HCT116 (cell line): ENCODE data around the gene PRR27. TPM values are rescaled to one million over a fixed set of nuclear protein-coding genes. Genes with fewer than 3 reads are reported as not detected.

ENCODE experiments used
- ATAC-seq: fragments of 200-7000 bp; cut with Tn5 transposase; 2 replicates; pipeline ENCODE4 v1.9.1; 2020; ENCODE audit warnings: mild to moderate bottlenecking, moderate library complexity
- BruUV-seq: library from RNA; stranded (reverse); fragments of 400-500 nt; replicated peaks from 2 replicates; lab custom pipeline; 2021; lab: Mats Ljungman, UMichigan
- CTCF ChIA-PET: fragments of 300-600 bp; sonication (Branson Sonifier 250); formaldehyde crosslinking; loops from one replicate; lab custom pipeline; 2021; ENCODE audit warnings: antibody characterized with exemption; lab: Charles Lee
- POLR2A ChIA-PET: fragments of 300-600, 350-600 bp; sonication (Branson Sonifier 250); formaldehyde crosslinking; loops from one replicate; lab custom pipeline; 2021; ENCODE audit warnings: antibody characterized with exemption; lab: Charles Lee
- RAD21 ChIA-PET, 2 experiments: fragments of 300-600 bp; sonication (Branson Sonifier 250); formaldehyde crosslinking; loops; one replicate each; lab custom pipeline; 2023; ENCODE audit warnings: low total read pairs in 2 of 2; ENCODE audit not compliant: uncharacterized antibody in 2 of 2, unreplicated experiment in 2 of 2, low non-redundant PET in 1 of 2; lab: Charles Lee
- DNase-seq: peaks from one replicate; pipeline ENCODE4 v3.0.0-alpha.2; 2010; ENCODE audit warnings: low read depth, low spot score
- H2AFZ ChIP-seq: fragments of 200-600 bp; shearing (Covaris generic), sonication (generic); 2 replicates; pipeline ENCODE4 v1.6.1; 2017; ENCODE audit warnings: low read depth, mixed run types, mixed read lengths, antibody characterized with exemption, low read length; ENCODE audit not compliant: poor library complexity, severe bottlenecking
- H3K27ac ChIP-seq: 2 replicates; pipeline ENCODE4 v1.5.1; 2012; ENCODE audit warnings: low read depth, low read length
- H3K27me3 ChIP-seq: fragments of 200-600 bp; sonication (generic); 2 replicates; pipeline ENCODE4 v1.6.1; 2016; ENCODE audit warnings: mixed run types, low read length, mixed read lengths; ENCODE audit not compliant: insufficient read depth
- H3K36me3 ChIP-seq, 2 experiments: fragments of 200-500 bp in 1 of 2; fragments of 200-600 bp in 1 of 2; sonication (Bioruptor generic) in 1 of 2; sonication (generic) in 1 of 2; 2 replicates each; pipeline versions ENCODE4 v1.5.1 to v1.6.1; 2014 to 2016; ENCODE audit warnings: low read length in 2 of 2, inconsistent platforms in 1 of 2, mixed read lengths in 1 of 2, mixed run types in 1 of 2; ENCODE audit not compliant: insufficient read depth in 2 of 2, control insufficient read depth in 1 of 2
- H3K4me1 ChIP-seq, 2 experiments: fragments of 200-600 bp in 1 of 2; sonication (generic) in 1 of 2; 2 replicates each; pipeline versions ENCODE4 v1.5.1 to v1.6.1; 2012 to 2017; ENCODE audit warnings: low read length in 2 of 2, inconsistent platforms in 1 of 2, mild to moderate bottlenecking in 1 of 2, mixed read lengths in 1 of 2, mixed run types in 1 of 2, moderate library complexity in 1 of 2; ENCODE audit not compliant: insufficient read depth in 2 of 2, control insufficient read depth in 1 of 2
- H3K4me2 ChIP-seq: fragments of 200-600 bp; sonication (generic); 2 replicates; pipeline ENCODE4 v1.6.1; 2017; ENCODE audit warnings: mixed run types, low read length, mixed read lengths
- H3K4me3 ChIP-seq, 2 experiments: fragments of 200-600 bp in 1 of 2; sonication (generic) in 1 of 2; replicated peaks in 1 of 2; 2 replicates each; pipeline ENCODE4 v1.5.1; 2011 to 2016; ENCODE audit warnings: low read length in 2 of 2, control low read depth in 1 of 2, low read depth in 1 of 2, mild to moderate bottlenecking in 1 of 2, mixed read lengths in 1 of 2, mixed run types in 1 of 2
- H3K79me2 ChIP-seq: fragments of 200-600 bp; sonication (generic); 2 replicates; pipeline ENCODE4 v1.6.1; 2017; ENCODE audit warnings: mild to moderate bottlenecking, mixed run types, low read length, moderate library complexity, mixed read lengths; ENCODE audit not compliant: insufficient read depth
- H3K9ac ChIP-seq: fragments of 200-600 bp; sonication (generic); 2 replicates; pipeline ENCODE4 v1.6.1; 2016; ENCODE audit warnings: low read length, mixed read lengths
- H3K9me2 ChIP-seq: fragments of 200-600 bp; sonication (generic), shearing (Covaris generic); 2 replicates; pipeline ENCODE4 v1.6.1; 2017; ENCODE audit warnings: mixed run types, mild to moderate bottlenecking, moderate library complexity; ENCODE audit not compliant: insufficient read depth
- H3K9me3 ChIP-seq, 2 experiments: fragments of 200-500 bp in 1 of 2; fragments of 200-600 bp in 1 of 2; sonication (Bioruptor generic) in 1 of 2; sonication (generic) in 1 of 2; 2 replicates each; pipeline ENCODE4 v1.6.1; 2014 to 2017; ENCODE audit warnings: low read length in 2 of 2, mixed read lengths in 2 of 2, inconsistent platforms in 1 of 2, low read depth in 1 of 2, mild to moderate bottlenecking in 1 of 2, mixed run types in 1 of 2, moderate library complexity in 1 of 2; ENCODE audit not compliant: control insufficient read depth in 1 of 2, insufficient read depth in 1 of 2
- H4K20me1 ChIP-seq: fragments of 200-600 bp; sonication (generic), shearing (Covaris generic); 2 replicates; pipeline ENCODE4 v1.6.1; 2017; ENCODE audit warnings: mixed run types, mild to moderate bottlenecking, moderate library complexity; ENCODE audit not compliant: insufficient read depth
- CBX3 ChIP-seq: IDR thresholded peaks from 2 replicates; pipeline ENCODE4 v1.6.1; 2012; ENCODE audit warnings: low read depth
- CEBPB ChIP-seq: IDR thresholded peaks from 2 replicates; pipeline ENCODE4 v1.6.1; 2012; ENCODE audit warnings: low read depth
- EGR1 ChIP-seq: IDR thresholded peaks from 2 replicates; pipeline ENCODE4 v1.6.1; 2012; ENCODE audit warnings: low read depth
- ELF1 ChIP-seq: IDR thresholded peaks from 2 replicates; pipeline ENCODE4 v1.6.1; 2012; ENCODE audit warnings: low read depth, borderline replicate concordance
- EZH2phosphoT487 ChIP-seq: fragments of 200-600 bp; IDR thresholded peaks from 2 replicates; pipeline ENCODE4 v1.6.1; 2018; ENCODE audit warnings: antibody characterized with exemption, borderline replicate concordance
- JUND ChIP-seq: IDR thresholded peaks from 2 replicates; pipeline ENCODE4 v1.6.1; 2012
- POLR2AphosphoS5 ChIP-seq: IDR thresholded peaks from 2 replicates; pipeline ENCODE4 v1.6.1; 2011; ENCODE audit warnings: mild to moderate bottlenecking, low read depth, low read length, moderate library complexity
- RAD21 ChIP-seq: IDR thresholded peaks from 2 replicates; pipeline ENCODE4 v1.6.1; 2012; ENCODE audit warnings: low read depth, mild to moderate bottlenecking
- SP1 ChIP-seq: IDR thresholded peaks from 2 replicates; pipeline ENCODE4 v1.6.1; 2012; ENCODE audit warnings: low read depth
- TCF7L2 ChIP-seq: IDR thresholded peaks from 2 replicates; pipeline ENCODE4 v1.7.0; 2011; ENCODE audit warnings: borderline replicate concordance, inconsistent platforms; ENCODE audit not compliant: insufficient read depth, insufficient read length; ENCODE audit errors: extremely low read depth
- ZFX ChIP-seq: fragments of 450-650 bp; IDR thresholded peaks from 2 replicates; pipeline ENCODE4 v1.6.1; 2017
- ZNF274 ChIP-seq: fragments of 200-500 bp; sonication (Bioruptor generic); IDR thresholded peaks from 2 replicates; pipeline ENCODE4 v1.6.1; 2014; ENCODE audit warnings: mild to moderate bottlenecking, low read depth, low read length, inconsistent platforms
- intact Hi-C: fragments of 100-400 bp; cut with micrococcal nuclease; formaldehyde crosslinking; loops from 2 replicates; pipeline ENCODE4 v1.10.0; 2022
- total RNA-seq: library from RNA; stranded (reverse); gene quantifications from one replicate; pipeline ENCODE4 v1.2.1, GENCODE V29; 2021; ENCODE audit not compliant: unreplicated experiment
- TF ChIP-seq, protein P1 (sequence below): IDR thresholded peaks from 2 replicates; pipeline ENCODE4 v1.6.1; 2011; ENCODE audit warnings: mild to moderate bottlenecking, low read length, moderate library complexity; ENCODE audit not compliant: insufficient replicate concordance; ENCODE audit errors: extremely low read depth
- TF ChIP-seq, protein P2 (sequence below), 3 experiments: fragments of 200-600 bp in 1 of 3; sonication (generic) in 1 of 3; IDR thresholded peaks in 2 of 3; conservative IDR thresholded peaks in 1 of 3; 2 replicates each; pipeline ENCODE4 v1.5.1; 2012 to 2017; ENCODE audit warnings: low read depth in 2 of 3, low read length in 2 of 3, antibody characterized with exemption in 1 of 3, borderline replicate concordance in 1 of 3, control low read depth in 1 of 3, mild to moderate bottlenecking in 1 of 3, mixed read lengths in 1 of 3, mixed run types in 1 of 3, moderate library complexity in 1 of 3; ENCODE audit not compliant: insufficient read depth in 1 of 3

PRR27 gene
- total RNA-seq, 1 experiment from 2014 or later: not detected

DNA sequence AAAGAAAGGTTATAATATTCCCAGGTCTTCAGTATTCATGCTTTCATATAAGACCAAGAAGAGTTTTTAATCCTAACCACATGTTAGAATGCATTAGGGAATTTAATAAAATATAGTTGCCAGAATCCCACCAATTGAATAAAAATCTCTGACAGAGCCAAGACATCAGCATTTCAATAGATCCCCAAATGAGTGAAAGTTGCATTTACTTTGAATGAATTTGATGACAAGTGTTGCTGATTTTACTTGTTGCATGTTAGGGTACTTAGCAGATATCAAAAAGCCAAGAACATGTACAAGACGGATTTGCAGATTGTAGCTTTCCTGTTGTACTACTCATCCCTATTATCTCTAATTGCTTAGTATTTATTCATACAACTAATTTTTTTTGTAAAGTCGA, 39.9 kb upstream of the PRR27 start:
- Histone ChIP-seq H3K36me3 (no peaks in the 10 kb centered on the region), H3K9me3 (no peaks in the 10 kb centered on the region), H2AFZ (no peak overlapping the region), H3K9ac (no peak overlapping the region), H3K4me2 (no peak overlapping the region), H4K20me1 (no peaks in the 10 kb centered on the region), H3K27ac (no peak overlapping the region), H3K79me2 (no peaks in the 10 kb centered on the region), H3K9me2 (no peaks in the 10 kb centered on the region), H3K4me1 (no peaks in the 10 kb centered on the region), H3K4me3 (no peak overlapping the region), H3K27me3 (no peaks in the 10 kb centered on the region)
- intact Hi-C loops: no loop called here
- TF ChIP-seq ELF1 (no peak), CEBPB (no peak)
- no TSS peak for BruUV-seq
- ChIA-PET RAD21 (no interaction called here), POLR2A (no interaction called here), CTCF (no interaction called here)
- ATAC-seq (no peak), DNase-seq (no peak)

DNA sequence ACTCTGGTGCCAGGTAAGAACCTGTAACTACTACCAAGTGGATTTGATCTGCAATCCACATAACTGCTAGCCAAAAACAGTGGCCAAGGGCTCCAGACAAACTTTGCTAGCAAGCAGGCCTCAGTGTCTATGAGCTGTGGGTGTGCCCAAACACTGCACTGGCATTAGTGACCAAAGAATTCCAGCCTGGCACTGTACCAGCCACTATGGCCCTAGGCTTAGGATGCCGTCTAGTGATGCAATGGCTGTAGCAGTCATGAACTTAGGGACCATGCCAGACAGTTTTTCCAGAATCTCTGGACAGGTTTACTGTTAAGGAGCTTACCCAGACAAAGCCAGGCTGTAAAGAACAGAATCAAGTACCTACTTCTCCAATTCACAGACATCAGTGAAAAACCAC, 33.7 kb upstream of the PRR27 start:
- no peaks in the 10 kb centered on the region for H3K9me2 ChIP-seq
- no peaks in the 10 kb centered on the region for H3K79me2 ChIP-seq
- POLR2A ChIA-PET: no interaction called here
- no peak overlapping the region for H2AFZ ChIP-seq
- intact Hi-C loops: no loop called here
- RAD21 ChIA-PET: no interaction called here
- BruUV-seq: no TSS peak
- CTCF ChIA-PET: no interaction called here
- no peak overlapping the region for H3K4me3 ChIP-seq
- H3K4me1 ChIP-seq: no peaks in the 10 kb centered on the region
- ATAC-seq (no peak), DNase-seq (no peak)
- no peak overlapping the region for H3K9ac ChIP-seq
- no peak overlapping the region for H3K4me2 ChIP-seq
- no peaks in the 10 kb centered on the region for H3K36me3 ChIP-seq
- H3K9me3 ChIP-seq: no peaks in the 10 kb centered on the region
- H3K27ac ChIP-seq: no peak overlapping the region
- H3K27me3 ChIP-seq: no peaks in the 10 kb centered on the region
- no peaks in the 10 kb centered on the region for H4K20me1 ChIP-seq
- TF ChIP-seq ELF1 (no peak), RAD21 (no peak), ZFX (no peak), EZH2phosphoT487 (no peak), EGR1 (no peak), TCF7L2 (no peak), SP1 (no peak), CBX3 (no peak), ZNF274 (no peak), POLR2AphosphoS5 (no peak), JUND (no peak)
- TF ChIP-seq, protein P1, sequence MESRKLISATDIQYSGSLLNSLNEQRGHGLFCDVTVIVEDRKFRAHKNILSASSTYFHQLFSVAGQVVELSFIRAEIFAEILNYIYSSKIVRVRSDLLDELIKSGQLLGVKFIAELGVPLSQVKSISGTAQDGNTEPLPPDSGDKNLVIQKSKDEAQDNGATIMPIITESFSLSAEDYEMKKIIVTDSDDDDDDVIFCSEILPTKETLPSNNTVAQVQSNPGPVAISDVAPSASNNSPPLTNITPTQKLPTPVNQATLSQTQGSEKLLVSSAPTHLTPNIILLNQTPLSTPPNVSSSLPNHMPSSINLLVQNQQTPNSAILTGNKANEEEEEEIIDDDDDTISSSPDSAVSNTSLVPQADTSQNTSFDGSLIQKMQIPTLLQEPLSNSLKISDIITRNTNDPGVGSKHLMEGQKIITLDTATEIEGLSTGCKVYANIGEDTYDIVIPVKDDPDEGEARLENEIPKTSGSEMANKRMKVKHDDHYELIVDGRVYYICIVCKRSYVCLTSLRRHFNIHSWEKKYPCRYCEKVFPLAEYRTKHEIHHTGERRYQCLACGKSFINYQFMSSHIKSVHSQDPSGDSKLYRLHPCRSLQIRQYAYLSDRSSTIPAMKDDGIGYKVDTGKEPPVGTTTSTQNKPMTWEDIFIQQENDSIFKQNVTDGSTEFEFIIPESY: no peak
- TF ChIP-seq, protein P2, sequence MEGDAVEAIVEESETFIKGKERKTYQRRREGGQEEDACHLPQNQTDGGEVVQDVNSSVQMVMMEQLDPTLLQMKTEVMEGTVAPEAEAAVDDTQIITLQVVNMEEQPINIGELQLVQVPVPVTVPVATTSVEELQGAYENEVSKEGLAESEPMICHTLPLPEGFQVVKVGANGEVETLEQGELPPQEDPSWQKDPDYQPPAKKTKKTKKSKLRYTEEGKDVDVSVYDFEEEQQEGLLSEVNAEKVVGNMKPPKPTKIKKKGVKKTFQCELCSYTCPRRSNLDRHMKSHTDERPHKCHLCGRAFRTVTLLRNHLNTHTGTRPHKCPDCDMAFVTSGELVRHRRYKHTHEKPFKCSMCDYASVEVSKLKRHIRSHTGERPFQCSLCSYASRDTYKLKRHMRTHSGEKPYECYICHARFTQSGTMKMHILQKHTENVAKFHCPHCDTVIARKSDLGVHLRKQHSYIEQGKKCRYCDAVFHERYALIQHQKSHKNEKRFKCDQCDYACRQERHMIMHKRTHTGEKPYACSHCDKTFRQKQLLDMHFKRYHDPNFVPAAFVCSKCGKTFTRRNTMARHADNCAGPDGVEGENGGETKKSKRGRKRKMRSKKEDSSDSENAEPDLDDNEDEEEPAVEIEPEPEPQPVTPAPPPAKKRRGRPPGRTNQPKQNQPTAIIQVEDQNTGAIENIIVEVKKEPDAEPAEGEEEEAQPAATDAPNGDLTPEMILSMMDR (IDR thresholded peaks at IDR 0.05 in 2 of 3, conservative IDR thresholded peaks at IDR 0.05 in 1 of 3; ENCODE audit: borderline replicate concordance in 1 of 3, insufficient read depth in 1 of 3, low read depth in 2 of 3, low read length in 2 of 3): no peak
